Activated CD8-positive, alpha-beta memory T cell treated with anti-CD3 and anti-CD28 coated beads for 24 hours (primary cell): ENCODE measurements around the gene FRMD3.

ENCODE experiments used
- DNase-seq: peaks from one replicate; pipeline ENCODE4 v3.0.0-alpha.2; 2020

FRMD3 gene

GRCh38 chr9:83270116-83270515, 268.1 kb downstream of the FRMD3 start:
- no peak for DNase-seq

GRCh38 chr9:83267741-83268140, 270.5 kb downstream of the FRMD3 start:
- DNase-seq = no peak

- DNase-seq = no peak
Measured at GRCh38 chr9:83266666-83267496, 271.3 kb downstream of the FRMD3 start.

- DNase-seq = no peak
Measured at GRCh38 chr9:83266331-83266665, 271.9 kb downstream of the FRMD3 start.

GRCh38 chr9:83264315-83264714, 273.9 kb downstream of the FRMD3 start:
- no peak for DNase-seq

- no peak for DNase-seq
Measured at GRCh38 chr9:83259558-83259957, 278.6 kb downstream of the FRMD3 start.

- no peak for DNase-seq
Measured at GRCh38 chr9:83257937-83258891, 280.0 kb downstream of the FRMD3 start.

GRCh38 chr9:83247732-83248131, 290.5 kb downstream of the FRMD3 start:
- DNase-seq = no peak

- DNase-seq = no peak
Measured at GRCh38 chr9:83245979-83246659, 292.1 kb downstream of the FRMD3 start.

GRCh38 chr9:83242066-83242465, 296.1 kb downstream of the FRMD3 start:
- DNase-seq = no peak

- DNase-seq = no peak
Measured at GRCh38 chr9:83240671-83241070, 297.5 kb downstream of the FRMD3 start.

- DNase-seq = no peak
Measured at GRCh38 chr9:83239747-83240146, 298.5 kb downstream of the FRMD3 start.

- DNase-seq = no peak
Measured at GRCh38 chr9:83238871-83239640, 299.1 kb downstream of the FRMD3 start.

- DNase-seq = no peak
Measured at GRCh38 chr9:83236029-83236696, 302.0 kb downstream of the FRMD3 start.

- DNase-seq = no peak
Measured at GRCh38 chr9:83235526-83235925, 302.7 kb downstream of the FRMD3 start.

GRCh38 chr9:83234541-83234940, 303.7 kb downstream of the FRMD3 start:
- no peak for DNase-seq

GRCh38 chr9:83233647-83234046, 304.6 kb downstream of the FRMD3 start:
- no peak for DNase-seq

- DNase-seq = no peak
Measured at GRCh38 chr9:83231039-83231438, 307.2 kb downstream of the FRMD3 start.

- no peak for DNase-seq
Measured at GRCh38 chr9:83220730-83221129, 317.5 kb downstream of the FRMD3 start.

GRCh38 chr9:83219924-83220438, 318.2 kb downstream of the FRMD3 start:
- DNase-seq = no peak

- DNase-seq = no peak
Measured at GRCh38 chr9:83219154-83219923, 318.9 kb downstream of the FRMD3 start.
